Activated naive CD8-positive, alpha-beta T cell treated with anti-CD3 and anti-CD28 coated beads, Interleukin-2, amount 10 ng/mL, durations not matched to agents 7 days and 5 days (primary cell): ENCODE measurements around the gene SLIT3. TPM values are rescaled to one million over a fixed set of nuclear protein-coding genes. Genes with fewer than 3 reads are reported as not detected.

Source experiments
- ATAC-seq: fragments of 150-1000 bp; cut with Tn5 transposase; one replicate; pipeline ENCODE4 v1.10.0; 2021; ENCODE audit warnings: low read depth, moderate library complexity
- POLR2A ChIA-PET: fragments of 350-600 bp; sonication (Branson Sonifier 250); formaldehyde crosslinking; loops from one replicate; lab custom pipeline; 2021; ENCODE audit warnings: antibody characterized with exemption; lab: Charles Lee
- DNase-seq: peaks from one replicate; pipeline ENCODE4 v3.0.0; 2021
- H3K27ac Mint-ChIP-seq: one replicate; pipeline ENCODE4 v1.8.0; 2022; ENCODE audit warnings: mild to moderate bottlenecking, mixed read lengths
- H3K27me3 Mint-ChIP-seq: one replicate; pipeline ENCODE4 v1.8.0; 2022; ENCODE audit warnings: mild to moderate bottlenecking, moderate library complexity, mixed read lengths
- H3K36me3 Mint-ChIP-seq: one replicate; pipeline ENCODE4 v1.8.0; 2021; ENCODE audit warnings: mild to moderate bottlenecking, mixed read lengths
- H3K4me1 Mint-ChIP-seq: one replicate; pipeline ENCODE4 v1.8.0; 2021; ENCODE audit warnings: mixed read lengths
- H3K4me3 Mint-ChIP-seq: one replicate; pipeline ENCODE4 v1.8.0; 2022; ENCODE audit warnings: mild to moderate bottlenecking, moderate library complexity, mixed read lengths
- H3K9me3 Mint-ChIP-seq: one replicate; pipeline ENCODE4 v1.8.0; 2021; ENCODE audit warnings: mixed read lengths
- total RNA-seq, 2 experiments: library from RNA; stranded (reverse); gene quantifications; one replicate each; pipeline ENCODE4 v1.2.3, GENCODE V29; 2021

SLIT3 gene
- total RNA-seq, 2 experiments from 2014 or later = not detected

DNA sequence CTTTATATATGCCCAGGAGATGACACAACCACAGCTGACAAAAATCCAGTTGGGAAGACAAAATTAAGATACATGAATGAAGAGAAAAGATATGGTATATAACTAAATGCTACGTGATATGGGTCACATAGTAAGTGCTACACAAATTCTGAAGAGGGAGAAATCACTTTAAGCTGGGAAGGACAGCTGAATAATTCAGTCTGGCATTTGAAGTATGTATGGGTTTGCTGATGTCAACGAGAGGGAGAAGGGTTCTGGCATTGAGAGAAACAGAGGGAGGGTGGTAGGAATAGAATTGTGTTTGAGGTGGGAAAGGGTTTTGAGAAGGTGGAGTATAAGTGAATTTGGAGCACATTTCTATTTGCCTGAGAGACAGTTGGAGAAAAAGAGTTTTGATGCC lies 6.7 kb upstream of the SLIT3 start:
- POLR2A ChIA-PET = no interaction called here

DNA sequence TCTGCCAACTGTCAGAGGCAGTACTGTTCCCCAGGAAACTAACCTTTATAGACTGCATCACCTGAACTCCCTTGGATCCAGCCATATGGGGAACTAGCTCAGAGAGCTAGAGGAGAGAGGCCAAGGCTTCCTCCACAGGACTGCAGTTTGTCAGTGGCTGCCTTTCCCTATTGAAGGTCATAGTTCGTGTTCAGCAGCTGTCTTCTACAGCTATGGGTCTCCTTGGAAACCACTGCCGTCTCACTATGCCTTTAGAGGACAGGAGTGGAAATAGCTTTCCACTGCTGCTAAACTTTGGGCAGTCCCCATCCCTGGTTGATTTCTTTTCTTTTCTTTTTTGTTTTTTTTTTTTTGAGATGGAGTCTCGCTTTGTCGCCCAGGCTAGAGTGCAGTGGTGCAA lies 4.4 kb upstream of the SLIT3 start:
- POLR2A ChIA-PET = no interaction called here
- Mint-ChIP-seq H3K27ac (no peak overlapping the region), H3K4me1 (peaks cover 9% of the 10 kb centered on the region), H3K36me3 (no peaks in the 10 kb centered on the region), H3K9me3 (no peaks in the 10 kb centered on the region), H3K4me3 (no peak overlapping the region), H3K27me3 (peaks cover 38% of the 10 kb centered on the region)
- no peak for ATAC-seq
- no peak for DNase-seq

More for the DNA sequence above, 6.7 kb upstream of the SLIT3 start:
- DNase-seq (no peak), ATAC-seq (no peak)
- H3K4me3 Mint-ChIP-seq = no peak overlapping the region
- peaks cover 23% of the 10 kb centered on the region for H3K27me3 Mint-ChIP-seq
- H3K9me3 Mint-ChIP-seq = no peaks in the 10 kb centered on the region
- no peaks in the 10 kb centered on the region for H3K4me1 Mint-ChIP-seq
- H3K36me3 Mint-ChIP-seq = no peaks in the 10 kb centered on the region
- H3K27ac Mint-ChIP-seq = no peak overlapping the region

DNA sequence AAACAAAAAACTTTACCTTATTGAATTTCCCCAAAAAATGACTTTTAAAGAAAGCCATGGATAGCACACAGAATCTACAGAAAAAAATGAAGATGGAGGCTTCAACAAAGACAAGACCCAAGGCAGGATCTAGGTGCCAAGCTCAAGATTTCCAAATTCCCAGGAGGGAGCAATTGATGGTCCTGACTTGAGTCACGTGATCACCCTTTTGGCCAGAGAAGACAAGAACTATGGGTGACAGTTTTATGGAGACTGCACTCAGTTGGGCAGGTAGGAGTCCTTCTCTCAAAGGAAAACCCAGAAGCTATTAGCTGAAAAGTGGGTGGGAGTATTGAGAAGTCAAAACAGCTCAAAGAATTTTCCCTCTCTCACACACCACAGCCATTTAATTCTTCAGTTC lies 3.2 kb upstream of the SLIT3 start:
- Mint-ChIP-seq H3K4me1 (peaks cover 9% of the 10 kb centered on the region), H3K36me3 (no peaks in the 10 kb centered on the region), H3K9me3 (no peaks in the 10 kb centered on the region), H3K27ac (no peak overlapping the region), H3K4me3 (no peak overlapping the region), H3K27me3 (peaks cover 49% of the 10 kb centered on the region)
- ATAC-seq = no peak
- POLR2A ChIA-PET = no interaction called here
- no peak for DNase-seq

DNA sequence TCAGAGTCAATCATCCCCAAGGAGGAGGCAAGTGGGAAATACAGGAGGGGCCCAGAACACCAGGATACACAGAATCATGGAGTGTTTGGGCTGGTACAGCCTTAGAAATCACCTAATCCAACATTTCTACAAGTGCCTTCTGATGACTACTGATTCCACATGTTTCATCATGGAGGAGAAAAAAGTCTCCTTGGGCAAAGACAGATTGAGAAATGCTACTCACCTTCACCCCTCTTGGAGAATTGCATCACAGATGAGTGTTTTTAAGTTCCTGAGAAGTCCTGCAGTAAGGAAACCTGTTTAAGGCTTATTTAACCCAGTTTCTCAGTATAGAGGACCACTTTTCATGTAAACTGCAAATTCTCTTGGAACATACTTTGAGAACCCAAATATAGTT lies 2.2 kb upstream of the SLIT3 start:
- Mint-ChIP-seq H3K27ac (no peak overlapping the region), H3K9me3 (no peaks in the 10 kb centered on the region), H3K4me3 (no peak overlapping the region), H3K27me3 (peaks cover 52% of the 10 kb centered on the region), H3K36me3 (no peaks in the 10 kb centered on the region), H3K4me1 (peaks cover 9% of the 10 kb centered on the region)
- POLR2A ChIA-PET = no interaction called here
- ATAC-seq (no peak), DNase-seq (no peak)

DNA sequence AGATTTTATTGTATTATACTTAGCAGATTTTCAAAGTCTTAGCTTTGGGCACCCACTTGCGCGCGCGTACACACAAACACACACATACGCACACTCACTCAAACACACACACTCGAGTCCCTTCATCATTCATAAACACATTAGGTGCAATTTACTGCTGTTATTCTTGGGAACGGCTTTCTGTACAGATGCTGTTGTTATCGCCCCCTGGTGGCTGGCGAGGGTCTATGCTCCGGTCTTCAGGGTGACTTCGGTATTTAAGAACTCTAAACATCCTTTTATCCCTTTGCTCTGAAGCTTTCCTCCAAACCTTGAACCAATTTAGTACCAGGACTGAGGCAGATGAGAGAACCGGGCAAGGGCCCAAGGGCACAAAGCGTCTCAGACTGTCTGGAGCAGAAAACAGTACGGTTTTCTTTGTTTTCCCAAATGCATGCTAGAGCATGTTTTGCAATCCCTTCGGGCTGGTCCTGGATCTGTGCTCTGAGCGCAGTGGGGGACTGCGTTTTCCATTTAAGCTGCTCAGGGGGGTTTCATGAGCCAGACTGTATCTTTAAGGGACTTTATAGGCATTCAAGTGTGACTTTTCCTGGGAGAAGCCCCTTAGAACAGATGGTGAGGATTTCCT lies 1.7 kb upstream of the SLIT3 start:
- POLR2A ChIA-PET = no interaction called here
- ATAC-seq (peak; percentile 26), DNase-seq (peak; percentile 58)
- H3K27ac Mint-ChIP-seq = no peak overlapping the region
- peaks cover 9% of the 10 kb centered on the region for H3K4me1 Mint-ChIP-seq
- peaks cover 52% of the 10 kb centered on the region for H3K27me3 Mint-ChIP-seq
- H3K36me3 Mint-ChIP-seq = no peaks in the 10 kb centered on the region
- no peak overlapping the region for H3K4me3 Mint-ChIP-seq
- H3K9me3 Mint-ChIP-seq = no peaks in the 10 kb centered on the region

DNA sequence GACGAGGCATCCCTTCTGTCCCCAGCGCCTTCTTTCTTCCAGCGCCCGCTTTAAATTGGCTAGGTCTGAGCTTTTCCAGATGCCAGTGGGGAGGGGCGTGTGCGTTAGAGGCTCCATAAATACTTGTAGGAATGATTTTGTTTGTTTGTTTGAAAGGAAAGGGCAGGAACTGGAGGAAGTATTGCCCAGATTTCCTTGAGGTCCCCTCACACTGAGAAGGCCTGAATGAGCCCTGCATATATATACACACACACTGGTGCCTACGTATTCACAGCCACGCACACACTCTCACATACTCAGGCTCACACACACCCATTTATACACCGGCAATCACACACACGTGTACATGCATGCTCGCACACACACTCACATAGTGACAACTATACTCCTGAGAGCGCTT lies 1.0 kb upstream of the SLIT3 start:
- Mint-ChIP-seq H3K9me3 (no peaks in the 10 kb centered on the region), H3K27ac (no peak overlapping the region), H3K4me1 (peaks cover 9% of the 10 kb centered on the region), H3K4me3 (no peak overlapping the region), H3K27me3 (peaks cover 52% of the 10 kb centered on the region), H3K36me3 (no peaks in the 10 kb centered on the region)
- no peak for DNase-seq
- POLR2A ChIA-PET = no interaction called here
- ATAC-seq = no peak

DNA sequence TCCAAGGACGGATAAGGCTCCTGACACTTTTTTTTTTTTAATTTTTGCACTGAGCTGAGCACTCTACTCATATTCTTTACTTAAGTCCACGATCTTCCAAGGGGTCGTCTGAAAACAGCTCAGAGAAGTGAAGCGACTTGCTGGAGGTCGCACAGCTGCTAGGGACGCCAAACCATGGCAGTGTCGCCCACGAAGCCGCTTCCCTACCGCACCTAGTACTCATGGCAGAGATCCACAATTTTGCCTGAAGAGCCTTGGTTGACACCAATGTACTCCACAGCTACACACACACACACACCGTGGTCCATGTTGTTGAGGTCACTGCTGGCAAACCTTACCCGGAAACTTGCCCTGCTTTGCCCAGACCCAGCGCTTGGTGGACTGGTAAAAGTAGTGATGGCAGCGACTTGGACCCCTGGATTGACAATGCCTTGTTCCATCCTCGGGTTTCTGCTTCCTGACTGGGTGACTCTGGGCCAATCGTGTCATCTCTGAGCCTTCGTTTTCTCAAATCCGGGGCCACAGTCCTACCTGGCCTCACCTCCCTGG lies 521 bp upstream of the SLIT3 start:
- no peak overlapping the region for H3K4me3 Mint-ChIP-seq
- H3K27me3 Mint-ChIP-seq = peaks cover 52% of the 10 kb centered on the region
- no peak overlapping the region for H3K27ac Mint-ChIP-seq

DNA sequence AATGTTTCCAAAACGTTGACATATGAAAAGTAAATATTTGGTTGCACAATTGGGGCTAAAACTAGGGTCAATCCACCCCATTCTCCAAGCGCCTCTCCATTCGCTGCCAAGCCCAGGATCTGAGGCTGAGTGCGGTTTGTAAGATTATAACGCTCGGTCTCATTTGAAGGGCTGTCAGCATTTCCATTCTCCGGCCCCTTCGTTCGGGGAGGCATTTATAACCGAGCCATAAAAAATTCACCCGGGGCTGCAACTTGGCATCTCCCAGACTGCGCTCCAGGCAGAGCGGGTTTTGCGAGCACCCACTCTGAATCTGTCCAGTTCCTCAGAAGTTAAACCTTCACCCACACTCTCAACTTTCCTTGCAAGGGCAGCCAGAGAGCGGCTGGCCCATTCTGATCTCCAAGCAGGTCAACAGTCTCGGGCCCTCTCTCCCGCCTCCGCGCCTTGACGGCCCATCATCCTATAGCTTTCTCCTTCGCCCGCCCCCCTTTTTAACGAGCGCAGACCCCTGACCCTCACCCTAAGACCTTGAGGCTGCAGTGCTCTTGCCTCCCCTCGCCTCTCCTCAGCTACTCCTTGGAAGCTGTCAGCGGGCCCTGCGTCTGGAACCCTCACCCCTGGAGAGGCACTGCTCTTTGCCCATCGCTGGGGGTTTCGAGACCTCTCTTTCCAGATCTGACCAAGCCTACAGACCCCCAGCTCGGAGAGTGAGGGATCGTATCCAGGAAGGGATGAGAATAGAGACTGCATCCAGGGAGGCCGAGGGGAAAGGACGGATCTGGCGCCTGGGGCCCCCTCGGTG lies 1.1 kb downstream of the SLIT3 start:
- H3K4me3 Mint-ChIP-seq = no peak overlapping the region
- no peak overlapping the region for H3K27ac Mint-ChIP-seq
- H3K9me3 Mint-ChIP-seq = no peaks in the 10 kb centered on the region
- H3K27me3 Mint-ChIP-seq = peaks cover 49% of the 10 kb centered on the region
- no peak for DNase-seq
- POLR2A ChIA-PET = no interaction called here
- no peak for ATAC-seq
- H3K4me1 Mint-ChIP-seq = peaks cover 9% of the 10 kb centered on the region
- H3K36me3 Mint-ChIP-seq = no peaks in the 10 kb centered on the region

More for the DNA sequence above, 521 bp upstream of the SLIT3 start:
- DNase-seq (no peak), ATAC-seq (no peak)
- Mint-ChIP-seq H3K36me3 (no peaks in the 10 kb centered on the region), H3K9me3 (no peaks in the 10 kb centered on the region), H3K4me1 (peaks cover 9% of the 10 kb centered on the region)
- POLR2A ChIA-PET = no interaction called here

DNA sequence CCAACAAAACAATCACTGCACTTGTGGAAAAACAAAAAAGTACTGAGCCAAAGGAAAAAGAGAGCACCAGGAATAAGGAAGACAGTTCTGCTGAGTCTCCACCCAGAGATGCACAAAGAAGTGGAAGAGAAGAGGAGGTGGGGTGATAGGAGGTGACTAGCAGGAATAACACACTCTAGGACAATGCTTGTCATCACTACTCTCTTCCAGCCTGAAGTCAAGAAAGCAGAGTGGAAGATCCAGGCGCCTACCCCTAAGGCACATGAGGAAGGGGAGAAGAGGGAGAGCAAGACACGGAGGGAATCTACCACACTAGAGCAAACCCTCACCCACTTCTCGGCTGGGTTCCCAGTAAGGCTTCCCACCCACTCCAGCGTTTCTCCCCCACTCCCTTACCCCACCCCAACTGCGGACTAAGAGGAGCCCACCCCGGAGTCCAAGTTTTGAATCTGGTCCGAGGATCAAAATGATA lies 1.7 kb downstream of the SLIT3 start:
- Mint-ChIP-seq H3K9me3 (no peaks in the 10 kb centered on the region), H3K36me3 (no peaks in the 10 kb centered on the region), H3K27ac (no peak overlapping the region), H3K4me3 (no peak overlapping the region), H3K4me1 (peaks cover 9% of the 10 kb centered on the region), H3K27me3 (peaks cover 44% of the 10 kb centered on the region)
- ATAC-seq (no peak), DNase-seq (no peak)
- POLR2A ChIA-PET = no interaction called here

DNA sequence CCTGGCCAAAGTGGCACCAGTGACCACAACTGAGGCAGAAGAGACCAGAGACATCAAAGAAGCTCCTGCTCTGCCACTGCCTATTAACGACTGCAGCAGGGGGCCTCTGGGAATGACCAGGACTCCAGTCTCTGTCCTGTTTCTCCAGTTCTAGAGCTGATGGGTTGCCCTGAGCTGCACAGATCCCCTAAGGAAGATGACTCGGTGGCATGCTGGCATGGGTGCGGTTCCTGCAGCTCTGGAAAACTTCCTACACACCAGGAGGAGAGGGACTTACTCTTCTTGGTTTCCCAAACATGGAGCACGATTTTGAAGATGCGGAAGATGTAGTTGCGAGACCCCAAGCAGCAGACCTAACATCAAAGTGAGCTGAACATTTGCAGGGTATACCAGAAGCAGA lies 2.7 kb downstream of the SLIT3 start:
- H3K9me3 Mint-ChIP-seq = no peaks in the 10 kb centered on the region
- no peak overlapping the region for H3K27ac Mint-ChIP-seq
- no peaks in the 10 kb centered on the region for H3K36me3 Mint-ChIP-seq
- H3K4me3 Mint-ChIP-seq = no peak overlapping the region
- H3K4me1 Mint-ChIP-seq = peaks cover 9% of the 10 kb centered on the region
- DNase-seq = no peak
- POLR2A ChIA-PET = no interaction called here
- peaks cover 37% of the 10 kb centered on the region for H3K27me3 Mint-ChIP-seq
- ATAC-seq = no peak

DNA sequence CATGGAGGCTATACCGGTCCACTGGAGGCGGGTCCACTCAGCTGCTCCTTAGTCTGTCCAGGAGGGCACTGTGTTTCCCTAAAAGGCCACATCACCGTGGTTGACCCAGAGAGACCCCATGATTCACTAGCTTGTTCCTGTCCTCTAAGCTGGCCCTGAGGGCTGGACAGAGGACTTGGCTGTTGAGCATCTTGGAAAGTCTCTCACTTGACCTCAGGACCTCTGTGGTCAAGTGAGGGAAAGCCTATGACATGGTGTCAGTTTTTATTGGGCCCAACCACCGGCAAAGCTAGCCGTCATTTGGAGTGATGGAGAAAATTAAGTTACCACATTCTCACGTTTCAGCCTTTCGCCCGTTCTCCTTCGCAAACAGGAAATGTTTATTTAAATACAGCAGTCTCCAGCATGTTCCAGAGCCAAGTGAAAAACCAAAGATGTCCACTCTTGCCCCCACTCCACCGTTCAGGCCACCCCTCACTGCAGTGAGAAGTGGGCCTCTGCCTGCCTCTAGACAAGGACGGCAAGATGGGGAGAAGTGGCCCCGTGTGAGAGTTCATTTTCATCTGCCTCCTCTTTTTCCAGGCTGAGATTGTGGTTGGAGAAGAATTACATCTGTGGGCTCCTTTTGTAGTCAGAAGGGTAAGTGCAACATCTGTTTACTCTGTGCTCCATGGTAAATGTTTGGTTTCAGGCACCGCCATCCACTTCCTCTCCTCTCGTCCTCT lies 4.4 kb downstream of the SLIT3 start:
- DNase-seq = no peak
- peaks cover 1% of the 10 kb centered on the region for H3K4me1 Mint-ChIP-seq
- H3K9me3 Mint-ChIP-seq = no peaks in the 10 kb centered on the region
- peaks cover 21% of the 10 kb centered on the region for H3K27me3 Mint-ChIP-seq
- H3K27ac Mint-ChIP-seq = no peak overlapping the region
- H3K36me3 Mint-ChIP-seq = no peaks in the 10 kb centered on the region
- ATAC-seq = no peak
- POLR2A ChIA-PET = no interaction called here
- H3K4me3 Mint-ChIP-seq = no peak overlapping the region

DNA sequence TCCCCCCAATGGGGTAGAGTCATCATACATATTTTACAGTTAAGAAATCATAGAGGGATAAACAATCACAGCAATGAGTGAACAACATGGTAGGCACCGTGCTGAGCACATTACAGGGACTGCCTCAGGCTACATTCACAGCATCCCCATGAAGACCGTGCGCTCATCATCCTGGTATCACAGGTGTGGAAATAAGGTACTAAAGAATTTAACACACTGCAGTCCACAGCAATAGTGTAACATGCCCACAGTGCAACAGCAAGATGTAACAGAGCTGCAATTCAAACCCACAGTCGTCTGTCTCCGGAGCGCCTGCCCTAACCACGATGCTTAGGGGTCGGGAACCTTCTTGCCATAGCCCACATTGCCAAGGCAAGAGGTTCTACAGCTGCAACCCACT lies 5.6 kb downstream of the SLIT3 start:
- H3K9me3 Mint-ChIP-seq = no peaks in the 10 kb centered on the region
- ATAC-seq (no peak), DNase-seq (no peak)
- no peak overlapping the region for H3K4me3 Mint-ChIP-seq
- peaks cover 16% of the 10 kb centered on the region for H3K27me3 Mint-ChIP-seq
- H3K27ac Mint-ChIP-seq = no peak overlapping the region
- POLR2A ChIA-PET = no interaction called here
- H3K4me1 Mint-ChIP-seq = no peaks in the 10 kb centered on the region
- no peaks in the 10 kb centered on the region for H3K36me3 Mint-ChIP-seq

DNA sequence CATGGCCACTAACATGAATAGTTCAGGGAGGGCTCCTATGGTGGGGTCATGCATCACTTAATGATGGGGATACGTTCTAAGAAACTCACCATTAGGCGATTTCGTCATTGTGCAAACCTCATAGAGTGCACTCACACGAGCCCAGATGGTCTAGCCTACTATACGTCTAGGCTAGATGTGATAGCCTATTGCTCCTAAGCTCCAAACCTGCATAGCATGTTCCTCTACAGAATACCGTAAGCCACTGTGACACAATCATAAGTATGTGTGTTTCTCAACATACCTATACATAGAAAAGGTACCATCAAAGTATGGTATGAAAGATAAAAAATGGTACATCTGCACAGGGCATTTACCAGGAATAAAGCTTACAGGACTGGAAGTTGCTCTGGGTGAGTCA lies 6.3 kb downstream of the SLIT3 start:
- ATAC-seq (no peak), DNase-seq (no peak)
- Mint-ChIP-seq H3K36me3 (no peaks in the 10 kb centered on the region), H3K27me3 (peaks cover 9% of the 10 kb centered on the region), H3K27ac (no peak overlapping the region), H3K9me3 (no peaks in the 10 kb centered on the region), H3K4me1 (no peaks in the 10 kb centered on the region), H3K4me3 (no peak overlapping the region)
- POLR2A ChIA-PET = no interaction called here
